H1 (cell line): ENCODE results near the gene DOCK3. TPM values are rescaled to one million over a fixed set of nuclear protein-coding genes. Genes with fewer than 3 reads are reported as not detected.
"Not testable (repeated sequence)": the region's sequence is repeated elsewhere in the genome, so short reads cannot be mapped to it uniquely, and the experiment has no call there.

Source experiments
- CTCF ChIA-PET: fragments of 300-600 bp; sonication (Branson Sonifier 250); formaldehyde crosslinking; loops from one replicate; lab custom pipeline; 2021; ENCODE audit not compliant: partially characterized antibody; lab: Charles Lee
- POLR2A ChIA-PET: fragments of 300-600 bp; sonication (Branson Sonifier 250); formaldehyde crosslinking; loops from one replicate; lab custom pipeline; 2021; ENCODE audit warnings: inconsistent platforms; ENCODE audit not compliant: partially characterized antibody; lab: Charles Lee
- DNase-seq, 2 experiments: peaks; one replicate each; pipeline versions ENCODE4 v3.0.0 to v3.0.0-alpha.2; 2010 to 2022; ENCODE audit warnings: low spot score in 2 of 2, low read depth in 1 of 2, mixed read lengths in 1 of 2
- FAIRE-seq: peaks from 2 replicates; lab custom pipeline; 2011; peaks lifted over from hg19 to GRCh38; lab: Jason Lieb, UNC
- H2AFZ ChIP-seq: 2 replicates; pipeline ENCODE4 v1.8.1; 2012; ENCODE audit warnings: low read length, inconsistent platforms
- H2AK5ac ChIP-seq: 2 replicates; pipeline ENCODE4 v1.6.1; 2013; ENCODE audit warnings: low read depth, low read length
- H2BK120ac ChIP-seq: replicated peaks from 2 replicates; pipeline ENCODE3; 2013; ENCODE audit warnings: low read depth, low read length, inconsistent platforms
- H2BK12ac ChIP-seq: 2 replicates; pipeline ENCODE4 v1.6.1; 2013; ENCODE audit warnings: low read depth, low read length
- H2BK15ac ChIP-seq: 2 replicates; pipeline ENCODE4 v1.6.1; 2013; ENCODE audit warnings: low read length
- H2BK20ac ChIP-seq: 2 replicates; pipeline ENCODE4 v1.6.1; 2013; ENCODE audit warnings: low read length
- H2BK5ac ChIP-seq: 2 replicates; pipeline ENCODE4 v1.6.1; 2013; ENCODE audit warnings: low read depth, low read length
- H3K14ac ChIP-seq: 2 replicates; pipeline ENCODE4 v1.6.1; 2013; ENCODE audit warnings: inconsistent platforms; ENCODE audit not compliant: insufficient read length
- H3K18ac ChIP-seq: 2 replicates; pipeline ENCODE4 v1.6.1; 2013; ENCODE audit warnings: low read length; ENCODE audit errors: extremely low read depth
- H3K23ac ChIP-seq: 2 replicates; pipeline ENCODE4 v1.6.1; 2013; ENCODE audit warnings: inconsistent platforms; ENCODE audit not compliant: insufficient read length
- H3K23me2 ChIP-seq: 2 replicates; pipeline ENCODE4 v1.6.1; 2013; ENCODE audit warnings: low read depth, low read length
- H3K27ac ChIP-seq: 2 replicates; pipeline ENCODE4 v1.6.1; 2011; ENCODE audit warnings: low read depth, low read length, inconsistent platforms
- H3K27me3 ChIP-seq, 4 experiments: replicated peaks in 1 of 4; 1 replicate in 1 of 4; 2 replicates in 3 of 4; pipeline versions ENCODE4 v1.6.1 to v1.8.1; 2011 to 2013; ENCODE audit warnings: low read length in 3 of 4, mild to moderate bottlenecking in 3 of 4, inconsistent platforms in 2 of 4, mixed read lengths in 2 of 4, moderate library complexity in 1 of 4; ENCODE audit not compliant: control insufficient read depth in 3 of 4, insufficient read depth in 3 of 4; ENCODE audit errors: extremely low read depth in 1 of 4
- H3K36me3 ChIP-seq, 4 experiments: 2 replicates each; pipeline versions ENCODE4 v1.6.1 to v1.8.1; 2011 to 2013; ENCODE audit warnings: mild to moderate bottlenecking in 4 of 4, low read length in 3 of 4, moderate library complexity in 2 of 4, control low read depth in 1 of 4, inconsistent platforms in 1 of 4; ENCODE audit not compliant: insufficient read depth in 4 of 4, control insufficient read depth in 2 of 4
- H3K4ac ChIP-seq: replicated peaks from 2 replicates; pipeline ENCODE3; 2013; ENCODE audit warnings: low read length, low read depth, mixed read lengths, inconsistent platforms; ENCODE audit not compliant: insufficient read length
- H3K4me1 ChIP-seq, 4 experiments: replicated peaks in 1 of 4; 1 replicate in 1 of 4; 2 replicates in 3 of 4; pipeline versions ENCODE4 v1.6.1 to v1.8.1; 2011 to 2013; ENCODE audit warnings: low read length in 3 of 4, inconsistent platforms in 2 of 4, mixed read lengths in 1 of 4; ENCODE audit not compliant: insufficient read depth in 4 of 4, control insufficient read depth in 3 of 4
- H3K4me2 ChIP-seq, 2 experiments: 2 replicates each; pipeline versions ENCODE4 v1.6.1 to v1.8.1; 2011 to 2013; ENCODE audit warnings: low read depth in 2 of 2, low read length in 2 of 2, control low read depth in 1 of 2, inconsistent platforms in 1 of 2, mild to moderate bottlenecking in 1 of 2; ENCODE audit not compliant: insufficient read depth in 1 of 2
- H3K4me3 ChIP-seq, 4 experiments: fragments of 200-600, 300-600 bp in 1 of 4; sonication (generic), shearing (Covaris generic), sonication (Bioruptor Twin) in 1 of 4; 2 replicates each; pipeline versions ENCODE4 v1.5.1 to v1.8.1; 2011 to 2016; ENCODE audit warnings: low read length in 4 of 4, low read depth in 3 of 4, control low read depth in 2 of 4, inconsistent platforms in 2 of 4, mild to moderate bottlenecking in 2 of 4, mixed read lengths in 1 of 4, moderate library complexity in 1 of 4; ENCODE audit not compliant: insufficient read depth in 2 of 4; ENCODE audit errors: extremely low read depth in 1 of 4
- H3K56ac ChIP-seq: replicated peaks from 2 replicates; pipeline ENCODE3; 2013; ENCODE audit warnings: low read depth, mild to moderate bottlenecking, mixed read lengths, low read length, inconsistent platforms; ENCODE audit not compliant: insufficient read length
- H3K79me1 ChIP-seq: 2 replicates; pipeline ENCODE4 v1.6.1; 2013; ENCODE audit warnings: low read depth, low read length, control low read depth
- H3K79me2 ChIP-seq, 2 experiments: 2 replicates each; pipeline versions ENCODE4 v1.6.1 to v1.8.1; 2012 to 2013; ENCODE audit warnings: low read length in 2 of 2, mild to moderate bottlenecking in 2 of 2, inconsistent platforms in 1 of 2; ENCODE audit not compliant: insufficient read depth in 2 of 2, control insufficient read depth in 1 of 2
- H3K9ac ChIP-seq, 4 experiments: replicated peaks in 1 of 4; 1 replicate in 1 of 4; 2 replicates in 3 of 4; pipeline versions ENCODE4 v1.6.1 to v1.8.1; 2011 to 2013; ENCODE audit warnings: low read depth in 3 of 4, low read length in 3 of 4, control low read depth in 2 of 4, mild to moderate bottlenecking in 2 of 4, moderate library complexity in 2 of 4, inconsistent platforms in 1 of 4; ENCODE audit errors: extremely low read depth in 1 of 4
- H3K9me3 ChIP-seq, 2 experiments: 2 replicates each; pipeline versions ENCODE4 v1.6.1 to v1.8.1; 2012 to 2013; ENCODE audit warnings: mild to moderate bottlenecking in 2 of 2, moderate library complexity in 2 of 2, control low read depth in 1 of 2, inconsistent platforms in 1 of 2, low read depth in 1 of 2, low read length in 1 of 2, mixed read lengths in 1 of 2; ENCODE audit not compliant: insufficient read depth in 2 of 2
- H4K20me1 ChIP-seq, 2 experiments: replicated peaks in 1 of 2; 2 replicates each; pipeline versions ENCODE3 to v1.8.1; 2011 to 2013; ENCODE audit warnings: inconsistent platforms in 2 of 2, low read length in 2 of 2, mild to moderate bottlenecking in 1 of 2; ENCODE audit not compliant: insufficient read depth in 2 of 2, control insufficient read depth in 1 of 2
- H4K5ac ChIP-seq: 2 replicates; pipeline ENCODE4 v1.6.1; 2013; ENCODE audit warnings: low read length, low read depth, mixed read lengths, inconsistent platforms; ENCODE audit not compliant: insufficient read length
- H4K8ac ChIP-seq: 2 replicates; pipeline ENCODE4 v1.8.0; 2013; ENCODE audit warnings: mild to moderate bottlenecking, moderate library complexity, low read length, inconsistent platforms; ENCODE audit not compliant: insufficient read depth; ENCODE audit errors: extremely low read depth
- H4K91ac ChIP-seq: replicated peaks from 2 replicates; pipeline ENCODE3; 2013; ENCODE audit warnings: low read length, mixed read lengths, inconsistent platforms; ENCODE audit not compliant: insufficient read length
- WGBS, 2 experiments: shearing (Covaris generic) in 1 of 2; methylation state at CpG; one replicate each; pipeline versions ENCODE4 v1.1.6 to v1.1.7; 2013 to 2015; ENCODE audit warnings: low lambda C conversion rate in 2 of 2, mixed read lengths in 2 of 2, inconsistent platforms in 1 of 2, low coverage in 1 of 2, missing lambda C conversion rate in 1 of 2; ENCODE audit not compliant: insufficient replicate concordance in 2 of 2, insufficient coverage in 1 of 2, insufficient read length in 1 of 2; ENCODE audit errors: extremely low coverage in 1 of 2, missing lambda C conversion rate in 1 of 2; 5-methylcytosine and 5-hydroxymethylcytosine counted together
- polyA plus RNA-seq, 7 experiments: library from polyadenylated mRNA; depleted of rRNA in 3 of 7; stranded (reverse) in 5 of 7; unstranded in 2 of 7; fragments of >200 nt in 5 of 7; fragments of 200-250 nt in 2 of 7; gene quantifications; 1 replicate in 5 of 7; 2 replicates in 1 of 7; 4 replicates in 1 of 7; pipeline versions ENCODE4 v1.2.1 to v1.2.3, GENCODE V29; 2011 to 2013; ENCODE audit warnings: missing spikeins in 2 of 7, mixed read lengths in 2 of 7
- total RNA-seq: library from RNA; stranded (reverse); fragmentation: NEBNext Ultra II Directional; extraction: Animal tissue kit (Norgen Biotek cat#: 25700); gene quantifications from 2 replicates; pipeline ENCODE4 v1.2.1, GENCODE V29; 2021

Gene DOCK3
- total and polyA plus RNA-seq, 2 of the 8 experiments (the other 6 are each of a cell fraction or from before 2014, with no cell fraction given) = 2.7 to 5.0 TPM

- H2AFZ ChIP-seq, H4K91ac ChIP-seq, H4K5ac ChIP-seq, H2BK5ac ChIP-seq, H2AK5ac ChIP-seq, H3K4me3 ChIP-seq, H3K36me3 ChIP-seq, H3K4me1 ChIP-seq, H3K4ac ChIP-seq, H2BK120ac ChIP-seq, H3K18ac ChIP-seq, H3K9me3 ChIP-seq, H3K23ac ChIP-seq, H3K79me2 ChIP-seq, H3K79me1 ChIP-seq, H4K8ac ChIP-seq, DNase-seq, H3K9ac ChIP-seq, H4K20me1 ChIP-seq, H2BK15ac ChIP-seq, H2BK12ac ChIP-seq, POLR2A ChIA-PET, H2BK20ac ChIP-seq, CTCF ChIA-PET, H3K56ac ChIP-seq, H3K14ac ChIP-seq, FAIRE-seq, H3K27me3 ChIP-seq, H3K23me2 ChIP-seq, H3K4me2 ChIP-seq, H3K27ac ChIP-seq: not testable (repeated sequence)
- WGBS, 2 experiments = 96% methylated on average over 2 of the region's 3 CpGs; no CpG with 5 or more reads in 1 of the 2 experiments
Measured at GRCh38 chr3:51186446-51186845, 511.7 kb downstream of the DOCK3 start.
